ENCODE data around the gene ANKRD13B. TPM values are rescaled to one million over a fixed set of nuclear protein-coding genes. Genes with fewer than 3 reads are reported as not detected.

ANKRD13B gene
- total RNA-seq, 1 donor from 2014 or later = 45.8 TPM

Other genes starting within 250 kb of the ANKRD13B start
- gene TAOK1, start 202.8 kb upstream of the ANKRD13B start, total RNA-seq = 45.9 and 46.9 TPM in 2 replicates
- 18.5 and 19.5 TPM in 2 replicates for gene ABHD15, start 26.1 kb upstream of the ANKRD13B start, total RNA-seq
- gene TP53I13, start 24.4 kb upstream of the ANKRD13B start, total RNA-seq = 67.4 and 71.8 TPM in 2 replicates
- gene GIT1, start 3.5 kb upstream of the ANKRD13B start, total RNA-seq = 81.0 and 87.5 TPM in 2 replicates
- 5.1 and 6.4 TPM in 2 replicates for gene CORO6, start 29.8 kb downstream of the ANKRD13B start, total RNA-seq